Effector memory CD4-positive, alpha-beta T cell (primary cell): ENCODE data around the gene SMR3A.

Experiments used
- DNase-seq, 3 donors: peaks; one replicate each; pipeline ENCODE4 v3.0.0-alpha.2; 2020
- H3K27ac ChIP-seq: 2 replicates; pipeline ENCODE4 v1.7.0; 2013; ENCODE audit warnings: mild to moderate bottlenecking, low read length, moderate library complexity; ENCODE audit not compliant: insufficient read depth, poor library complexity, severe bottlenecking
- H3K27me3 ChIP-seq: replicated peaks from 2 replicates; pipeline ENCODE4 v1.7.0; 2013; ENCODE audit warnings: mild to moderate bottlenecking, low read length; ENCODE audit not compliant: insufficient read depth, control insufficient read depth, poor library complexity, severe bottlenecking
- H3K36me3 ChIP-seq: 2 replicates; pipeline ENCODE4 v1.7.0; 2013; ENCODE audit warnings: mild to moderate bottlenecking, low read length, moderate library complexity; ENCODE audit not compliant: control insufficient read depth, insufficient read depth
- H3K4me1 ChIP-seq: 2 replicates; pipeline ENCODE4 v1.7.0; 2013; ENCODE audit warnings: low read length, mild to moderate bottlenecking; ENCODE audit not compliant: control insufficient read depth, insufficient read depth, poor library complexity, severe bottlenecking
- H3K4me3 ChIP-seq: 2 replicates; pipeline ENCODE4 v1.7.0; 2013; ENCODE audit warnings: low read length, low read depth, mild to moderate bottlenecking; ENCODE audit not compliant: insufficient read depth, poor library complexity, severe bottlenecking
- H3K9me3 ChIP-seq: 2 replicates; pipeline ENCODE4 v1.7.0; 2013; ENCODE audit warnings: mild to moderate bottlenecking, low read length, moderate library complexity; ENCODE audit not compliant: control insufficient read depth

The SMR3A gene

GRCh38 chr4:70405765-70406164 lies 45.2 kb downstream of the SMR3A start:
- Histone ChIP-seq H3K36me3 (no peaks in the 10 kb centered on the region), H3K4me1 (no peaks in the 10 kb centered on the region), H3K27me3 (no peaks in the 10 kb centered on the region), H3K27ac (no peak overlapping the region), H3K9me3 (no peaks in the 10 kb centered on the region), H3K4me3 (no peak overlapping the region)
- DNase-seq: no peak
